Regular cardiac myocyte (primary cell): ENCODE results near the gene DDX42. TPM values are rescaled to one million over a fixed set of nuclear protein-coding genes. Genes with fewer than 3 reads are reported as not detected.

Experiments used
- total RNA-seq: library from RNA; depleted of rRNA; stranded (reverse); fragments of >200 nt; gene quantifications from 2 replicates; pipeline ENCODE4 v1.2.3, GENCODE V29; 2014

Gene DDX42, protein sequence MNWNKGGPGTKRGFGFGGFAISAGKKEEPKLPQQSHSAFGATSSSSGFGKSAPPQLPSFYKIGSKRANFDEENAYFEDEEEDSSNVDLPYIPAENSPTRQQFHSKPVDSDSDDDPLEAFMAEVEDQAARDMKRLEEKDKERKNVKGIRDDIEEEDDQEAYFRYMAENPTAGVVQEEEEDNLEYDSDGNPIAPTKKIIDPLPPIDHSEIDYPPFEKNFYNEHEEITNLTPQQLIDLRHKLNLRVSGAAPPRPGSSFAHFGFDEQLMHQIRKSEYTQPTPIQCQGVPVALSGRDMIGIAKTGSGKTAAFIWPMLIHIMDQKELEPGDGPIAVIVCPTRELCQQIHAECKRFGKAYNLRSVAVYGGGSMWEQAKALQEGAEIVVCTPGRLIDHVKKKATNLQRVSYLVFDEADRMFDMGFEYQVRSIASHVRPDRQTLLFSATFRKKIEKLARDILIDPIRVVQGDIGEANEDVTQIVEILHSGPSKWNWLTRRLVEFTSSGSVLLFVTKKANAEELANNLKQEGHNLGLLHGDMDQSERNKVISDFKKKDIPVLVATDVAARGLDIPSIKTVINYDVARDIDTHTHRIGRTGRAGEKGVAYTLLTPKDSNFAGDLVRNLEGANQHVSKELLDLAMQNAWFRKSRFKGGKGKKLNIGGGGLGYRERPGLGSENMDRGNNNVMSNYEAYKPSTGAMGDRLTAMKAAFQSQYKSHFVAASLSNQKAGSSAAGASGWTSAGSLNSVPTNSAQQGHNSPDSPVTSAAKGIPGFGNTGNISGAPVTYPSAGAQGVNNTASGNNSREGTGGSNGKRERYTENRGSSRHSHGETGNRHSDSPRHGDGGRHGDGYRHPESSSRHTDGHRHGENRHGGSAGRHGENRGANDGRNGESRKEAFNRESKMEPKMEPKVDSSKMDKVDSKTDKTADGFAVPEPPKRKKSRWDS
- total RNA-seq = 56.9 and 70.9 TPM in 2 replicates

DNA sequence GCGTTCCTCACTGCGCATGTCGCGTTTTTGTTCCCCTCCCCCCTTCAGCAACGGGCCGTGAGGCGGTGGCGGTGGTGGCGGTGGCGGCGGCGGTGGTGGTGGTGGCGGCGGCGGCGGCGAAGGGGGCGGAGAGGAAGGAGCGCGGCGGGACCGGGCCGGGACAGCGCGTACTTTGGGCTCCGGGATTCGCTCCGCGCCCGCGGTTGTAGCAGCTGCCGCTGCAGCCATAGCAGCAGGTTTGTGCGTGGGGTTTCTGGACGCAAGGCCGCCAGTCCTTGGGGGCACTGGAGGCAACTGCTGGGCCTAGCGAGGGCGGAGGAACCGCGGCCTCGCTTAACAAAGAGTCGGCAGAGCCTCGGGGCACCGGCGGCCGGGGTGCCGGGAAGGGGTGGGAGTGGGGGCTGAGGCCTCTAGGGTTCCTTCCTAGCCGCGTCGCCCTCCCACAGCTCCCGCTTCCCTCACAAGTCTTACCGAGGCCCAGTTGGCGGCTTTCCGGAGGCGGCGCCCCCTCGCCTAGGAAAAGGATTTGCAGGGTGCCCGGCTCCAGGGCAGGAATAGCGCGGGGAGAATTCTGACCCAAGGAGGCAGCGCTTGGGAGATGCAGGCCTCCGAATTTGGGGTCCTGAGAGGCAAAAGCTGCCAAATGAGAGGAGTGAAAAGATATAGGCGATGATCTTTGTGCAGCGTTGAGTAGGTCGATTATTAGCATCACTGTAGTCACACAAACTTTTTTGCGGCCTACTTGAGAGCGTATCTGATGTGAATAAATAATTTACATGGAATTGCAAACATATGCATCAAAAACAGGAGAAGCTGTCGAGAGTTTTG, at the start of gene DDX42:
Gene DDX42 (plus strand): TSS at position 30 of the 828 bp plus-strand sequence. CDS start 12,880 bp downstream, outside the sequence.

DNA sequence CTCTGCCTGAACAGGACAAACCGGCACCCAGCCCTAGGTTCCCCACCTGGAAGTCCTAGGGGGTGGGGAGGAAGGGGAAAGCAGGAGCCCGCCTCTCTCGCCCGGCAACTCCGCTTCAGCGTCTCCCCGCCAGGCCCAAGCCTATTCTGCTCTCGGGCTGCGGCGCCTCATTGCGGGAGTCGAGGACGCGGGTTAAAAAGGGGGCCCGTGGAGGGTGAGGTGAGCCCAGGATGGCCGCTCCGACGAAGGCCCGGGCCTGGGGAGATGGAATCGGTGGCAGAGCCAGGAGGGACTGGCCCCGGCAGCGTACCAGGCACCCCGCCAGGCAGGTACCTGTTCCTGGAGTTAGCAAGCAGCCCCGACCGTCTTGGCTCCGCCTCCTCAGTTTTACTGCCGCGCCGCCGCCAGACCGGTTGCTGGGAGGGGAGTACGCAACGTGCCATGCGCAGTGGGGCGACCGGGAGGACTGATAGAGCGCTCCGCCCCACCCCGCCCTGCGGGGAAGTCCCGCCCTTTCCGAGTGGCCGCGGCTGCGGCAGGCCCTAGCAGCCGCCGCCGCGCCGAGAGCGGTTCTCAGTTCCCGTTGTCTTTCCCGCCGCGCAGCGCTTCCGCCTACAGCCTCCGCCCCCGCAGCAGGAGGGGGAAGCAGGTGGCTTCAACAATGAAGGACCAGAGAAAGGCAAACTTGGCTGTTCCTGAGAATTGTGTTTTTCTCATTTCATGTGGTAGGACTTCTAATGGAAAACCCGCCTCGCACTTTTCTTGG, 32.4 kb upstream of the DDX42 start, which contains the start of gene STRADA:
Gene STRADA (minus strand): TSS at position 392 of the 766 bp plus-strand sequence. CDS start 13,430 bp downstream, outside the sequence.

DNA sequence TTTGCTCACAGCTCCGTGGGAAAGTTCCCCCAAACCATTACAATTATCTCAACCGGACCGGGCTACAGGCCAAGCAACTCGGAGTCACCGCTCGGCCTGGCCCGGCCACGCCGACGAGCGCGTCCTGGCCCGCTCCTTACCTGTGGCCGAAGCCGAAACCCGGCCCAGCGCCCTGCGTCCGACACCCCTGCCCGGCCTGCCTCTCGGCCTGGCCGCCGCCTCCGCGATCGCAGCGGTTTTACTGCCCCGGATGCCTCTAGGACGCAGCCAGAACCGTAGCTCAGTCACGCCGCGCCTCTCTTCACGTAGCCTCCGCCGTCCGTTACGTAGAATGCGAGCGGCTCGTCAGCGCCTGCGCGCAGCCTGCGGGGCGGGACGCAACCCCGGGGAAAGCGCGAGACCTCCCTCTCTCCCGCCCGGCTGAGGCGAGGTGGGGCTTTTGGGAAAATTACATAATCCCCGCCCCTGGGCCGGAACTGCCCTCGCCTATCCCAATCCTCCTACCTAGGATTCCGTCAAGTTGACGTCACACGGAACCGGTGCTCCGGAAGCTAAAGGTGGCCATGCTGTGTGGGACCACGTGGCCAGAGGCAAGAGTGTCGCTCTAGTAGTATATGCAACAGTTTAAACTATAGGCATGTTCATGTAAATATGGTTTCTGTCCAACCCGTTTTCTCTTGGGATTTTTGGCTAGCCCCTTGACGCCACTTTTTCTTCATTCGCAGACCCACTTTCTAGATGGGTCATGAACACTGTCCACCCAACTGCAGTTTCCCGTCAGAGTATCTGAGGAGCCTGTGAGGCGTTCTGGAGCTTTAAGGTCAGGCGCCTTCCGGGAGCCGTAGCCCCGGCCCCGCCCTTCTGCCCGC, 464 bp upstream of the DDX42 start, which contains the start of gene CCDC47:
Gene CCDC47 (minus strand): TSS at position 326 of the 869 bp plus-strand sequence. CDS start 7,422 bp downstream, outside the sequence.

DNA sequence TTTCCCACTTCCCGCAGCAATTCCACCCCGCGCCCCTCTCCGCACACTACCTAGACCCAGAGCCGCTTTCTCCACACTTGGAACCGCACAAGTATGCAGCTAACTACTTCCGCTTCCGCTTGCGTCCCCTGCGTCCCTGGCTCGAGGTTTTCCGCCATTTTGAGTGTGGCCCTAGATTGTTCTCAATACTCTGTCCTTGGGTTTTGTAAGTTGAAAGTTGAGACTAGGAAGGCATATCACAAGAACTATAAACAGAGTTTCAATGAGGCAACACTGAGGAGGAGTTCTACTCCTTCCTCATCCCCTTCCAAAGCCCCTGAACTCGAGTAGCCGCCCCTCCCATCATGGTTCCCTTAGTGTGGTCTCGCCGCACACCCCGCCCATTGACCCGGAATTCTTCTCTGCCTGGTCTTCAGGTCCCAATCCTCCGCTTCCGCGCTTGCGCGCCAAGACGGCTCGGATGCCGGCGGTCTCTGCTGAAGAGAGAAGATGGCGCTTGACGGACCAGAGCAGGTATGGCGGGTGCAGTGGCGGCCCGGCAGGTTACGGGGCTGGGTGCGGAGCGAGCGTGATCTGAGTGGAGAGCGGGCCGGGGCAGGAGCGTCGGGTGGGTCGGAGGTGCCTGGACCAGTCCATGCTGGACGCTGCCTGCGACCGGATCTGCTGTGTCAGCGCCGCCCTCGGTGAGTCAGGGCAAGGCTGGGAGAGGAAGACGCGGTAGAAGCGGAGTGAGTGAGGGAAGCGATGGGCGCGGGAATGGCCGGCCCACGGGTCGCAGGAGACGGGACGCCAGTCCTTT, 53.2 kb downstream of the DDX42 start, which contains the start of the genes FTSJ3 and PSMC5:
Gene FTSJ3 (minus strand): TSS at position 662 of the 799 bp plus-strand sequence. CDS start 761 bp downstream, outside the sequence.
Gene PSMC5 (plus strand): TSS at position 430 of the 799 bp plus-strand sequence. CDS start 60 bp downstream, at position 490.

DNA sequence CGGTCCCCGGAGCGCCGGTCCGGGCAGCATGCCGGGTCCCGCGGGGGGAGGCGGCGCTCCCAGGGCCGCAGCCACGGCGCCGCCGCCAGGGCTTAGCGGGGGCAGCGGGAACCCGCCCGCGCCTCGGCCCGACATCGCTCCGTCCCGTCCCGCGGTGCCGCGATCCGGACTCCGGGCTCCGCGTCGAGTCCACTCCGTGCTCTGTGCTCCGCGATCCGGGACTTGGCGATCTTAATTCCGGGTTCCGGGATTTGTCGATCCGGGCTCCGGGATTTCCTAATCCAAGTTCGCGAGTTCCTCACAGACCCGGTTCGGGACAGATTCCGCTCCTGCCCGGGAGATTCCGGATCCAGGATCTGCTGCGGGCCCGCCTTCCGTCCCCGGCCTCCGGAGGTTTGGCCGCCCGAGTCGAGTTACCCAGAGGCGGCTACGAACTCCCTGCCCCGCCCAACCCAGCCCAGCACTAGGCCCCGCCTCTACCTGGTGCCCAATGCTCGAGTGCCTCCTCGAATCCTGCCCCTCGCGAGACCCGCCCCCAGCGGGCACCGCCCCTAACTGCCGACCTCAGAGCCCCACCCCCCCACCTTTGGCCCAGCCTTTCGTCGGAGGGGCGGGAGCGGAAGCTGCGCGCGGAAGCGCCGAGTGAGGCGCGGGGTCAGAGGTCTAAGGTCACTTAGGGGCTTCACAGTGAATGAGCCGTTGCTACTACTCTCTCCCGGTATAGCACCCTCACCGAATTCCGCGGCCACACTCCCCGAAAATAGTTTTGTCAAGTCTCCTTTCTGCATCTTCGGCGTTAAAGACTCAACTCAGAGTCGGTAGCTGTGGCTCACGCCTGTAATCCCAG, 68.8 kb downstream of the DDX42 start, which contains the start of gene SMARCD2:
Gene SMARCD2 (minus strand): TSS at position 146 of the 847 bp plus-strand sequence. CDS start 11 bp downstream, at position 135.

Other genes starting within 250 kb of the DDX42 start
- gene DCAF7, start 223.7 kb upstream of the DDX42 start, total RNA-seq = 10.7 and 16.3 TPM in 2 replicates
- gene TACO1, start 173.3 kb upstream of the DDX42 start, total RNA-seq = 13.0 and 31.1 TPM in 2 replicates
- gene MAP3K3, start 151.8 kb upstream of the DDX42 start, total RNA-seq = 23.4 and 33.7 TPM in 2 replicates
- 6.1 and 6.2 TPM in 2 replicates for gene LIMD2, start 74.0 kb upstream of the DDX42 start, total RNA-seq
- gene STRADA, start 32.4 kb upstream of the DDX42 start, total RNA-seq = 14.4 and 15.1 TPM in 2 replicates
- 87.7 and 112 TPM in 2 replicates for gene CCDC47, start 573 bp upstream of the DDX42 start, total RNA-seq
- gene PSMC5, start 53.3 kb downstream of the DDX42 start, total RNA-seq = 50.5 and 127 TPM in 2 replicates
- 116 and 168 TPM in 2 replicates for gene FTSJ3, start 53.5 kb downstream of the DDX42 start, total RNA-seq
- 58.3 and 83.8 TPM in 2 replicates for gene SMARCD2, start 68.5 kb downstream of the DDX42 start, total RNA-seq
- gene CSH2, start 99.5 kb downstream of the DDX42 start, total RNA-seq = not detected in 2 replicates
- gene GH2, start 107.8 kb downstream of the DDX42 start, total RNA-seq = not detected in 2 replicates
- gene CSH1, start 122.4 kb downstream of the DDX42 start, total RNA-seq = not detected in 2 replicates
- gene CSHL1, start 137.1 kb downstream of the DDX42 start, total RNA-seq = not detected in 2 replicates
- gene GH1, start 144.7 kb downstream of the DDX42 start, total RNA-seq = not detected in 2 replicates
- gene CD79B, start 158.2 kb downstream of the DDX42 start, total RNA-seq = 1.1 and 5.4 TPM in 2 replicates
- gene SCN4A, start 198.7 kb downstream of the DDX42 start, total RNA-seq = under 0.01 TPM in 1 of 2 replicates, not detected in the other
- 0.38 and 0.85 TPM in 2 replicates for gene PRR29, start 224.2 kb downstream of the DDX42 start, total RNA-seq
- 22.4 and 27.9 TPM in 2 replicates for gene ICAM2, start 246.5 kb downstream of the DDX42 start, total RNA-seq